Skin of body (tissue), 2 donors: Measurements from ENCODE around the gene DNAJB4. TPM values are rescaled to one million over a fixed set of nuclear protein-coding genes. Genes with fewer than 3 reads are reported as not detected.

Source experiments
- DNase-seq: peaks from one replicate; lab custom pipeline; 2025; lab: John Stamatoyannopoulos, UW
- total RNA-seq: library from RNA; depleted of rRNA; stranded (reverse); fragments of >200 nt; gene quantifications from one replicate; pipeline ENCODE4 v1.2.3, GENCODE V29; 2014

Gene DNAJB4
- total RNA-seq, 1 donor from 2014 or later, result 55.7 TPM

- no peak for DNase-seq
Observed at GRCh38 chr1:78036450-78036849, 31.7 kb downstream of the DNAJB4 start.

GRCh38 chr1:78038071-78038470, 33.3 kb downstream of the DNAJB4 start:
- DNase-seq, result no peak

- DNase-seq, result no peak
Observed at GRCh38 chr1:78038491-78038939, 33.8 kb downstream of the DNAJB4 start.

- DNase-seq, result no peak
Observed at GRCh38 chr1:78040484-78041089, 35.8 kb downstream of the DNAJB4 start.

GRCh38 chr1:78043436-78043835, 38.7 kb downstream of the DNAJB4 start:
- DNase-seq, result no peak

- DNase-seq, result no peak
Observed at GRCh38 chr1:78044796-78045562, 40.2 kb downstream of the DNAJB4 start.

- no peak for DNase-seq
Observed at GRCh38 chr1:78045563-78045925, 40.8 kb downstream of the DNAJB4 start.

GRCh38 chr1:78045926-78046778, 41.4 kb downstream of the DNAJB4 start, which contains the start of gene GIPC2:
GIPC2 (plus strand) TSS chr1:78045966; CDS start chr1:78046095, 129 bp downstream.
- no peak for DNase-seq

GRCh38 chr1:78047106-78047505, 42.4 kb downstream of the DNAJB4 start:
- no peak for DNase-seq

GRCh38 chr1:78047631-78048030, 42.9 kb downstream of the DNAJB4 start:
- no peak for DNase-seq

GRCh38 chr1:78048446-78048845, 43.7 kb downstream of the DNAJB4 start:
- DNase-seq, result no peak

GRCh38 chr1:78049396-78049795, 44.7 kb downstream of the DNAJB4 start:
- no peak for DNase-seq

GRCh38 chr1:78051005-78051404, 46.3 kb downstream of the DNAJB4 start:
- DNase-seq, result no peak

GRCh38 chr1:78052685-78053405, 48.1 kb downstream of the DNAJB4 start:
- DNase-seq, result peak; percentile 17

- DNase-seq, result no peak
Observed at GRCh38 chr1:78053498-78053897, 48.8 kb downstream of the DNAJB4 start.

- no peak for DNase-seq
Observed at GRCh38 chr1:78054559-78054958, 49.8 kb downstream of the DNAJB4 start.

GRCh38 chr1:78054972-78055371, 50.2 kb downstream of the DNAJB4 start:
- DNase-seq, result no peak

GRCh38 chr1:78055565-78056132, 50.9 kb downstream of the DNAJB4 start:
- no peak for DNase-seq

- no peak for DNase-seq
Observed at GRCh38 chr1:78058670-78059069, 53.9 kb downstream of the DNAJB4 start.

- no peak for DNase-seq
Observed at GRCh38 chr1:78060857-78061563, 56.3 kb downstream of the DNAJB4 start.
